ENCODE data around the gene SCD5. TPM values are rescaled to one million over a fixed set of nuclear protein-coding genes. Genes with fewer than 3 reads are reported as not detected.

The SCD5 gene
- total and polyA plus RNA-seq, 2 of the 13 experiments (the other 11 are each of a cell fraction or from before 2014, with no cell fraction given): not detected

DNA sequence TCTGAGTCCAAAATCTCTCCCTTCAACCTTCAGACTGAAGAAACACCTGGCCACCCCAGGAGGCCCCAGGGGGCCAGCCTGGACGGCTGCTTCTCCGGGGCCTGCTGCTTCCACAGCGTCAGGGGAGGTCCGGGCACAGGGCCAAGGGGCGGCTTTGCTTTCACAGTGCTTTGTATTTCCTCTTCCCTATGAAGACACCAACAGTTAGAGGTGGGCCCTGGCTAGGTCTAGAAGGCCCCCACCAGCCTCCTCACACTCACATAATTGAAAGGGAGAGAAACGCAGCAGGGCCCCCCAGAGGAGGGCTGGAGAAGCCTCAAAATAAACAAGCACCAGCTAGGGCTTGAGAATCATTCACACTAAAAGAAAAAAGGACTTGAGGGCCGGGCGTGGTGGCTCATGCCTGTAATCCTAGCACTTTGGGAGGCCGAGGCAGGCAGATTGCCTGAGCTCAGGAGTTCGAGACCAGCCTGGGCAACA, 17.8 kb downstream of the SCD5 start (continued):
- TF ChIP-seq FOXA1 (IDR thresholded peaks at IDR 0.05) (no peak), FOXA1 (CRISPR knock-in tag; IDR thresholded peaks at IDR 0.05) (peak; percentile 66), ZNF788 (CRISPR knock-in tag; IDR thresholded peaks at IDR 0.05; ENCODE audit: borderline replicate concordance) (no peak), SP1 (IDR thresholded peaks at IDR 0.05) (no peak), SP1 (CRISPR knock-in tag; IDR thresholded peaks at IDR 0.05) (no peak), XRCC5 (optimal IDR thresholded peaks at IDR 0.05; ENCODE audit: low read length) (peak; percentile 19), SSRP1 (CRISPR knock-in tag; IDR thresholded peaks at IDR 0.05) (no peak), CHD2 (IDR thresholded peaks at IDR 0.05; ENCODE audit: low read depth, low read length) (no peak), TGIF2 (CRISPR knock-in tag; IDR thresholded peaks at IDR 0.05) (no peak), ZNF530 (CRISPR knock-in tag; IDR thresholded peaks at IDR 0.05; ENCODE audit: low read depth) (no peak), ZNF326 (CRISPR knock-in tag; IDR thresholded peaks at IDR 0.05; ENCODE audit: borderline replicate concordance) (no peak), SIN3A (IDR thresholded peaks at IDR 0.05; ENCODE audit: borderline replicate concordance, low read depth, low read length) (no peak), KLF12 (CRISPR knock-in tag; IDR thresholded peaks at IDR 0.05; ENCODE audit: borderline replicate concordance) (no peak), KDM3A (CRISPR knock-in tag; IDR thresholded peaks at IDR 0.05; ENCODE audit: low read depth) (no peak), ZNF614 (CRISPR knock-in tag; IDR thresholded peaks at IDR 0.05; ENCODE audit: borderline replicate concordance) (no peak), ELF4 (CRISPR knock-in tag; IDR thresholded peaks at IDR 0.05; ENCODE audit: borderline replicate concordance) (no peak), ZFP36 (IDR thresholded peaks at IDR 0.05; ENCODE audit: borderline replicate concordance, low read depth, low read length, partially characterized antibody) (no peak)
- TF ChIP-seq, protein P1, sequence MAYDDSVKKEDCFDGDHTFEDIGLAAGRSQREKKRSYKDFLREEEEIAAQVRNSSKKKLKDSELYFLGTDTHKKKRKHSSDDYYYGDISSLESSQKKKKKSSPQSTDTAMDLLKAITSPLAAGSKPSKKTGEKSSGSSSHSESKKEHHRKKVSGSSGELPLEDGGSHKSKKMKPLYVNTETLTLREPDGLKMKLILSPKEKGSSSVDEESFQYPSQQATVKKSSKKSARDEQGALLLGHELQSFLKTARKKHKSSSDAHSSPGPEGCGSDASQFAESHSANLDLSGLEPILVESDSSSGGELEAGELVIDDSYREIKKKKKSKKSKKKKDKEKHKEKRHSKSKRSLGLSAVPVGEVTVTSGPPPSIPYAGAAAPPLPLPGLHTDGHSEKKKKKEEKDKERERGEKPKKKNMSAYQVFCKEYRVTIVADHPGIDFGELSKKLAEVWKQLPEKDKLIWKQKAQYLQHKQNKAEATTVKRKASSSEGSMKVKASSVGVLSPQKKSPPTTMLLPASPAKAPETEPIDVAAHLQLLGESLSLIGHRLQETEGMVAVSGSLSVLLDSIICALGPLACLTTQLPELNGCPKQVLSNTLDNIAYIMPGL (CRISPR knock-in tag; IDR thresholded peaks at IDR 0.05; ENCODE audit: borderline replicate concordance in 1 of 2, low read depth in 1 of 2): no peak
- TF ChIP-seq, protein P2, sequence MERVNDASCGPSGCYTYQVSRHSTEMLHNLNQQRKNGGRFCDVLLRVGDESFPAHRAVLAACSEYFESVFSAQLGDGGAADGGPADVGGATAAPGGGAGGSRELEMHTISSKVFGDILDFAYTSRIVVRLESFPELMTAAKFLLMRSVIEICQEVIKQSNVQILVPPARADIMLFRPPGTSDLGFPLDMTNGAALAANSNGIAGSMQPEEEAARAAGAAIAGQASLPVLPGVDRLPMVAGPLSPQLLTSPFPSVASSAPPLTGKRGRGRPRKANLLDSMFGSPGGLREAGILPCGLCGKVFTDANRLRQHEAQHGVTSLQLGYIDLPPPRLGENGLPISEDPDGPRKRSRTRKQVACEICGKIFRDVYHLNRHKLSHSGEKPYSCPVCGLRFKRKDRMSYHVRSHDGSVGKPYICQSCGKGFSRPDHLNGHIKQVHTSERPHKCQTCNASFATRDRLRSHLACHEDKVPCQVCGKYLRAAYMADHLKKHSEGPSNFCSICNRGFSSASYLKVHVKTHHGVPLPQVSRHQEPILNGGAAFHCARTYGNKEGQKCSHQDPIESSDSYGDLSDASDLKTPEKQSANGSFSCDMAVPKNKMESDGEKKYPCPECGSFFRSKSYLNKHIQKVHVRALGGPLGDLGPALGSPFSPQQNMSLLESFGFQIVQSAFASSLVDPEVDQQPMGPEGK (CRISPR knock-in tag; IDR thresholded peaks at IDR 0.05): peak; percentile 65
- TF ChIP-seq, protein P3, sequence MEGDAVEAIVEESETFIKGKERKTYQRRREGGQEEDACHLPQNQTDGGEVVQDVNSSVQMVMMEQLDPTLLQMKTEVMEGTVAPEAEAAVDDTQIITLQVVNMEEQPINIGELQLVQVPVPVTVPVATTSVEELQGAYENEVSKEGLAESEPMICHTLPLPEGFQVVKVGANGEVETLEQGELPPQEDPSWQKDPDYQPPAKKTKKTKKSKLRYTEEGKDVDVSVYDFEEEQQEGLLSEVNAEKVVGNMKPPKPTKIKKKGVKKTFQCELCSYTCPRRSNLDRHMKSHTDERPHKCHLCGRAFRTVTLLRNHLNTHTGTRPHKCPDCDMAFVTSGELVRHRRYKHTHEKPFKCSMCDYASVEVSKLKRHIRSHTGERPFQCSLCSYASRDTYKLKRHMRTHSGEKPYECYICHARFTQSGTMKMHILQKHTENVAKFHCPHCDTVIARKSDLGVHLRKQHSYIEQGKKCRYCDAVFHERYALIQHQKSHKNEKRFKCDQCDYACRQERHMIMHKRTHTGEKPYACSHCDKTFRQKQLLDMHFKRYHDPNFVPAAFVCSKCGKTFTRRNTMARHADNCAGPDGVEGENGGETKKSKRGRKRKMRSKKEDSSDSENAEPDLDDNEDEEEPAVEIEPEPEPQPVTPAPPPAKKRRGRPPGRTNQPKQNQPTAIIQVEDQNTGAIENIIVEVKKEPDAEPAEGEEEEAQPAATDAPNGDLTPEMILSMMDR (CRISPR knock-in tag; IDR thresholded peaks at IDR 0.05): peak; percentile 41
